Measurements from ENCODE around the gene VASP.

The VASP gene

GRCh38 chr19:45526971-45527370 lies 19.7 kb downstream of the VASP start:
- ATAC-seq, result no peak
- TF ChIP-seq TOX (CRISPR knock-in tag; IDR thresholded peaks at IDR 0.05; ENCODE audit: borderline replicate concordance) (no peak), ZNF565 (CRISPR knock-in tag; conservative IDR thresholded peaks at IDR 0.05; ENCODE audit: low read depth) (no peak), ZFP30 (CRISPR knock-in tag; IDR thresholded peaks at IDR 0.05) (no peak), ARNTL (CRISPR knock-in tag; IDR thresholded peaks at IDR 0.05; ENCODE audit: borderline replicate concordance, low read depth) (no peak), PATZ1 (CRISPR knock-in tag; IDR thresholded peaks at IDR 0.05; ENCODE audit: borderline replicate concordance) (no peak), ZNF70 (CRISPR knock-in tag; IDR thresholded peaks at IDR 0.05) (no peak), TCF4 (CRISPR knock-in tag; IDR thresholded peaks at IDR 0.05; ENCODE audit: borderline replicate concordance) (no peak), GLIS3 (CRISPR knock-in tag; IDR thresholded peaks at IDR 0.05) (no peak), ISL1 (CRISPR knock-in tag; IDR thresholded peaks at IDR 0.05) (no peak), TSHZ2 (CRISPR knock-in tag; IDR thresholded peaks at IDR 0.05) (no peak), CSDC2 (CRISPR knock-in tag; IDR thresholded peaks at IDR 0.05) (no peak), CSRNP3 (CRISPR knock-in tag; IDR thresholded peaks at IDR 0.05) (no peak), ZFP3 (CRISPR knock-in tag; IDR thresholded peaks at IDR 0.05) (no peak)

- TF ChIP-seq PPARA (CRISPR knock-in tag; IDR thresholded peaks at IDR 0.05; ENCODE audit: borderline replicate concordance) (no peak), TOX (CRISPR knock-in tag; IDR thresholded peaks at IDR 0.05; ENCODE audit: borderline replicate concordance) (no peak), RARB (CRISPR knock-in tag; IDR thresholded peaks at IDR 0.05) (no peak), ZC3H10 (CRISPR knock-in tag; IDR thresholded peaks at IDR 0.05) (no peak), SNAI2 (CRISPR knock-in tag; IDR thresholded peaks at IDR 0.05) (no peak), ZFP3 (CRISPR knock-in tag; IDR thresholded peaks at IDR 0.05) (no peak), OSR1 (CRISPR knock-in tag; IDR thresholded peaks at IDR 0.05) (no peak), GLIS3 (CRISPR knock-in tag; IDR thresholded peaks at IDR 0.05) (no peak), POU6F1 (CRISPR knock-in tag; IDR thresholded peaks at IDR 0.05; ENCODE audit: borderline replicate concordance, low read depth) (no peak), PATZ1 (CRISPR knock-in tag; IDR thresholded peaks at IDR 0.05; ENCODE audit: borderline replicate concordance) (no peak), TCF4 (CRISPR knock-in tag; IDR thresholded peaks at IDR 0.05; ENCODE audit: borderline replicate concordance) (no peak), ISL1 (CRISPR knock-in tag; IDR thresholded peaks at IDR 0.05) (no peak), ARNTL (CRISPR knock-in tag; IDR thresholded peaks at IDR 0.05; ENCODE audit: borderline replicate concordance, low read depth) (no peak), TSHZ2 (CRISPR knock-in tag; IDR thresholded peaks at IDR 0.05) (no peak), ZFP30 (CRISPR knock-in tag; IDR thresholded peaks at IDR 0.05) (no peak)
- no peak for ATAC-seq
Observed at GRCh38 chr19:45527731-45528130, 20.5 kb downstream of the VASP start.

Measured in SK-N-SH treated with all-trans-retinoic acid at 6 μM for 48 hours (cell line).